GM04504 (cell line): ENCODE measurements around the gene GULP1.
"Not testable (repeated sequence)": the region's sequence is repeated elsewhere in the genome, so short reads cannot be mapped to it uniquely, and the experiment has no call there.

Experiments
- DNase-seq: peaks from one replicate; pipeline ENCODE4 v3.0.0-alpha.2; 2012; ENCODE audit warnings: low read depth

Gene GULP1

DNA sequence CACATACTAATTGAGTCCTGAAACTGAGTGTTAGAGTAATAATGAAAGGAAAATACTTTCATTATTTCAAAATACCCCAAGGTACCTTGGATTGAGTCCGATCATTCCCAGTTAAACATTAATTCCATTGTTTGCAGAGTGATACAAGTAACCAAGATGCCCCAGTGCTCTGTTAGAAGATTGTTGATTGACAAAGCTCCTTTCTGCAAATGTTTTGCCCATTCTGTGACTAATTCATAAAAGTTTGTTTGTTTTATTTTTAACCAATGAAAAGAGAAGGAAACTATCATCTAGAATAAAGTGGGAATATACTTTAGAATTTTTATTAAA, 124.0 kb downstream of the GULP1 start:
- DNase-seq, result no peak

DNA sequence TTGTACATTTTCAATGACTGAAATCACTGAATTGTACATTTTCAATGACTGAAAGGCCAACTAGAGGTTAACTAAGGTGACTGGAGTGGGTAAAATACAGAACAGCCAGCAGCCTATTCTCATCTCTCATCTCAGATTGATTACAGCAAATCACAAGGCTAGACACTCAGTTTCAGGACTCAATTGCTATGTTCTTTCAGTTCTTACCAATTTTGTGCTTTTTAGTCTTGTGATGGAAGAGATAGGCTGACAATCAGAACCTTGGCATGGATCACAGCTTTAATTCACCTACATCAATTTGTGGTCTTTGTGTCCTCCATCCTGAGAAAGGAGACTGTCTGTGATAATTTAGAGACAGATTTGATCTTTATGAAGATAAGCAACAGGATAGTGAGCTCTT, 124.7 kb downstream of the GULP1 start:
- no peak for DNase-seq

DNA sequence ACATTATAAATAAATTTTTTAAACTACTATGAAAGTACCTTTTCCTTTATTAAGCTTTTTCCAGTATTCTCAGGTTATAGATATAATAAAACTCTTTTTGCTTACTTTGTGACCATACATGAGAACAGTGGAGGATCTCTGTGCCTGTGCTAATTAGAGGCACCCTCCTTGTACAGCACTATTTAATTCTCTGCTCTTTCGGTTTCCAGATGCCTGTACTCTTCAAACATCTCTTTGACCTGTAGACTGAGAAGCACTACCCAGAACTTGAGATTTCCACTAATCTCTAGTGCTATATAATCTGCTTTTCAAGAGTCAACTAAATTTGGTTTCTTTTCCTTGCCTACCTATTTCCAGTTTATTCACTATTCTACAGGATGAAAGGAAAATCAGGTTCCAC, 131.1 kb downstream of the GULP1 start:
- DNase-seq, result no peak

DNA sequence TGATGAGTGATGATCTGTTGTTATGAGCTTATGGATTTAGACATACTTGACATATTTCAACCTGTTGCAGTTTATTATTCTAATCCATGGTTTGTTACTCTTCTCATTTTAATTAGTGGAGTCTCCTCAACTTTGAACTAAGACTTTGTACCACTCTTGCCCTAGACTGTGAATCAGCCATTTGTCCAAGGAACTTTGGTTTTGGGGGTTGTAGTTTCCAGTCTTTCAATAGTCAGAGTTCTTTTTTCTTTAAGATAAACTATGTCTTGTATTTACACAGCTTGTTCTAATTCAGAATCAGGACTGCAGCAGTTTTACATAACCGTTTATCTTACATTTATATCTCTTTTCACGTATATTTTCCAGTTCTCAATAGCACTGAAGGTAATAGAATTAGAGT, 133.6 kb downstream of the GULP1 start:
- DNase-seq, result no peak

DNA sequence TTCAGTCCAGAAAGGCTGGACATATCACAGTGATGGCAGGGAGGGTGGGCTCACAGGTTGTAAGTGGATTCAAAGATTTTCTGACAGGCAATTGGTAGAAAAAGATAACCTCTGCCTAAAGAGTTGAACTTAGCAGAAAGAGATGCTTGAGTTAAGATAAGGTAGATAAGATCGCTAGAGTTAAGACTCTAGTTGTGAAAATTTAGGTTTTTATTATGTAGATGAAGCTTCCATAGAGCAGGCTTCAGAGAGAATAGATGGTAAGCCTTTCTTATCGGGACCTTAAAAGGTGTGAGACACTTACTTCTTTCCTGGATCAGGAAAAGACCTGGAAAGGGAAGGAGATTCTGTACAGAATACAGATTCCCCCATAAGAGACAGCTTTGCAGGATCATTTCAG, 134.4 kb downstream of the GULP1 start:
- DNase-seq, result no peak

DNA sequence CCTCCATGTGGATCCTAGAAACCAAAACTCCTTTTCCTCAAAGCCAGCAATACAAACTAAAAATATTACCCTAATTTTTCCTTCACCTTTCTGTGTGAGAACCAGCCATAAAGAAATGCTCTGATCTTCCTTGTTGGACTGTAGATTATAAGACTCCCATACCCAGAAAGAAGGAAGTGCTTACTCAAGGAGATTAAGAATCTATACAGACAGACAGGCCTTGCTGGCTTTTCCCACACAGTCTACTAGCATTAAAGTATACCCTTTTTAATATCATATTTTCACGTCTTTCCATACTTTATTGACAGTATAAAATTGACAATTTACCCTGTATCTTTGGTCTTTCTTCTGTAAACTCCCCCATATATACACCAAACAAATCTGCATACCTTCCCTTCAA, 139.0 kb downstream of the GULP1 start:
- DNase-seq, result no peak

DNA sequence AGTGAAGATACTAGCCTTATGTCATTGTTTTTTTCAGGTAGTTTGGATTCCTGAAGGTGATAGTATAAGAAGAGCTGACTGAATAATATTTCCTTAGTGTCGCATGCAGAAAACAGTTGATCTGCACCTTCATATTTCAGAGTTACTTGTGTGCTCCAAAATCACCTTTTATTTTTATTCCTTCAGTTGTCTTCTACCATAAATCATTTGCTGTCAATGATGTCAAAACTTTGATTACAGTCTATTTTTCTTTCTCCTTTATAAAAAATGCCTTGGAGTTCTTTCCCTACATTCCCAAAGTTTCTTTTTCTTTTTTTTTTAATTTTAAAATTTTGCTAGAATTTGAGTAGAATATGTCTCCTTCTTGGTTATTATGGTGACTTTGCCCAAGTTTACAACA, 142.3 kb downstream of the GULP1 start:
- DNase-seq, result no peak

DNA sequence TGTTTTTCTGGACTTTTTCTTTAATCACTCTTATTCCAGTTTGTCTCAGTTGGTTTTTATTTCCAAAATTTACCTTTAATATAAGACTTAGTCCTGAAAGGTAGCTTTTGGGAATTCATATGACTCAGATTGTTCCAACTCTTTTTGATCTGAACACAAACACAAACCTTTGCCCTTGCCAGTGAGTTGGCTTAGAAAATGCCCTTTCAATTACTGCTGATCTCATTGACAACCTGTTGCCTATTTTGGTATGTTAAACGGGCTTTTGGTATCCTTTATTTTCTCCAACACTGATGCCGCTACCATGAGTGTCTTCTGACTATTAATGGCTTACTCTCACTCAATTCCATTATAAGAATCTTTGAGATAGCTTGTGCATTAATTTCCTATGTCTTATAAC, 143.4 kb downstream of the GULP1 start:
- no peak for DNase-seq

DNA sequence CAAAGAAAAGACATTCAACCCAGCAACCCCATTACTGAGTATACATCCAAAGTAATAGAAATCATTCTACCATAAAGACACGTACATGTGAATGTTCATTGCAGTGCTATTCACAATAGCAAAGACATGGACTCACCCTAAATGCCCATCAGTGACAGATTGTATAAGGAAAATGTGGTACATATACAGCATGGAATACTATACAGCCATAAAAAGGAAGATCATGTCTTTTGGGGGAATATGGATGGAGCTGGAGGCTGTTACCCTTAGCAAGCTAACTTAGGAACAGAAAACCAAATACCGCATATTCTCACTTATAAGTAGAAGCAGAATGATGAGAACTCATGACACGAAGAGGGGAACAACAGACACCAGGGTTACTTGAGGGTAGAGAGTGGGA, 145.9 kb downstream of the GULP1 start:
- DNase-seq, result no peak

DNA sequence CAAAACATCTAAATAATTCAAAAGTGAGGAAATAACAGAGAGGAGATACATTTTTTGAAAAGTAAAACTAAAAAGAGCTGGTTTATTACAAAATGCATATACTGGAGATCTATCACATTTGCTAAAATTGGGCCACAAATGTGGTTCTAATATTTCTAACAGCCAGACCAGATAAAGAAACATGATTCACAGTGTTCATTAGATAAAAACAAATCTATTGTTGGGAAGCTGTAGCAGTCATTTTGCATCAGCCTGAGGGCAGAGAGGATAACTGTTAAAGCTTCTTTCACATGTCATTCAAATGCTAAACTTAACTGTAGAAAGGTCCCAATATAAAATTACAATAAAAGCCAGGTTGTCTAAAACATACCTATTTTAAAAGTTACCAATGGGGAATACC, 148.3 kb downstream of the GULP1 start:
- DNase-seq, result no peak

DNA sequence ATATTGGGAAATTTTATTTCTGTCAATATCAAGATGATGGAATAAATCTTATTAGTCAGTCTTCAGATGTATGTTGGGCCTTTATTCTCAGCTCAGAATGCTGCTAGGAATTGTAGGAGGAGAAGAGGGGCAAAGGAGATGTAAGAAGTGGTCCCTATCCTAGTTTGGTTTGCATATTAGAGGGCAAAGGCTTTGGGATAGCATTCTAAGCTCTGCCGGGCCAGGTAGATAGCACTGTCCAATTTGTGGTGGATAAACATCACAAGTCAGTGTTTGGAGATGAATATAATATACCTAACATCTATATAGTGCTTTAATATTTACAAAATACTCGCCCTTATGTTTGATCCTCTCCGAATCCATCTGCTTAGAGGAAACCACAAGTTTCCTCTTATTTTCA, 149.2 kb downstream of the GULP1 start:
- DNase-seq, result no peak

DNA sequence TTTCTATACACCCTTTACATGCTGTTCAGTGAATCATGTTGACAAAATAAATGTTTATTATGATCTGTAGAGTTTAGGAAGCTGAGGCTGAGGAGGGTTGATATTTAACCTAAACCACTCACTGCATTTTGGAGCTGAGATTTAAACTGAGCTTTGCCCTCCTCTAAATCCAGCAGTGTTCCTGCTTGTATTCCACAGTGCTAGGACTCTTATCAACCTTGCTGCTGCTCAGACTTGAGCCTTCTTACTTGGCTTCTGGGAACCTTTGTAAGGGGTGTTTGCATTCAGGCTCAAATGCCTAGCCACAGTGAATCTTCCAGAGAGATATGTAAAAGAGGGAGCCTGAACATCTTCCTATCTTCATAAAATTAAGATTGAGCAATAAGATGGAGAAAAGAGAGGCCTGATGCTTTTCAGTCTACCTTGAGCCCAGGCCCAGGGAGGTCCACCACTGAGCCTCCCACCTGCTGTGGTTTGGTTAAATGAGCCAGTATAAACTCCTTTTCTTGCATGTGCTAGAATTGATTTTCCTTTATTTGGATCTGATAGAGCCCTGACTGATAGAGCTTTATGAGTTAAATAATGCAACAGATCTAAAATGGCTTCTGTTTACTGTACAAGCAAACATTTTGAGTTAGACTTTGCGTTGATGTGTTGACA, 149.7 kb downstream of the GULP1 start:
- DNase-seq, result no peak

DNA sequence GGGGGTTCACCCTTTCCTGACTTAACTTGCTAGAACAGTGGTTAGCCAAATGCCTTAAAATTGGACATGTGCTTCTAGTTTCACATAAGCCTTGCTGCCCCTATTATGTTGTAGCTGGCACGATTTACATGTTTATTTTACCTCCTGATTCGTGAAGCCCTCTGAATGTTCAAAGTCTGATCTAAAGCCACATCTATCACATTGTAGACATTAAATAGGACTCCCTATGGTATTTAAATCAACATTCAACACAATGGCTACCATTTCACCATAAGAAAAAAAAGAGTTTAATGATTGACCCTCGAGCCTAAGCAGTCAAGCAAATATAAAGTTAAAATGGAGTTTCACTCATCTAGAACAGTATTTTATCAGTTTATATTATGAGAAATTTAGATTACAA, 151.5 kb downstream of the GULP1 start:
- no peak for DNase-seq

DNA sequence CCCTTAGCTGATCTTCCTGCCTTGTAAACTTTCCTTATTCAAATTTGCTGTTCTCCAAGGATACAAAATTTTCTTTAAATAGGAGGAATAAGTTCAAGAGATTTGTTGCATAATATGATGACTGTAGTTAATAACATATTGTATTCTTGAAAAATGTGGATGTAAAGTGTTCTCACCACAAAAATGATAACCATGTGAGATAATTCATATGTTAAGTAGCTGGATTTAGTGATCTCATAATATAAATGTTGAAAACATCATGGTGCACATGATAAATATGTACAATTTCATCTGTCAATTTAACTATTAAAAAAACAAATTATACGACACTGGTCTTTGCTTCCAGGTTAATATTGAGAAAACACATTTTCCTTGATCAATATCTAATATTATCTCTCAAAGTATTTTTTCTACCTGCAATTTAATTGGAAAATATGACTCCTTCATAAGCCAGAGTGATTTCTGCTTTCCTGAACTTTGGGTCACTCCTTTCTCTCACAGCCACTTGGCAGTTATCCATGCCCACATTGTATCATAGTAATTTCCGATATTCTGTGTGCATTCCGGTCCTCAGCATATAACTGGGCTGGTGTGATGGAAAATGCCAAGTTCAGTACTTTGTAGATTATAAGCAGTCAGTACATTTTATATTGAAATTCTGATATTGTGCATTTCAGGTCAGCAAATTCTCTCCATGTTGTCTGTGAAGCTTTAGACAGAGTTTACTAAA, 152.6 kb downstream of the GULP1 start:
- no peak for DNase-seq

DNA sequence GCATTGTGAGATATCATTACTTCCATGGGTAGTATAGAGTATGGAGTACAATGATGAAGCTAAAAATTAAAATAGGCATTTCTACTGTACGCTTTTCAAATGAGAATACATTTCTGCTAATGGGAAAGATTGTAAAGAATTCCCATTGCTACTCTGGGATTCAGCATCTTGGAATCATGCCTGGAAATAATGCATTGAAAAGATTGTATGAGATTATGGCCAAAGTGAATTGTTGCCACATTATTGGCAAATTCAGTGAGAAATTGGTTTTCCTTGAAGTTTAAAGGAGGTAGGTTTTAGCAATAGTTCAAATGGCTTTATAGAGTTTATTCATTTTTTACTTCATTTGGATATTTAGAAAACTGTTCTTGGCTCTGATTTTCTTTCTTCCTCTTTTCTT, 157.9 kb downstream of the GULP1 start:
- no peak for DNase-seq

DNA sequence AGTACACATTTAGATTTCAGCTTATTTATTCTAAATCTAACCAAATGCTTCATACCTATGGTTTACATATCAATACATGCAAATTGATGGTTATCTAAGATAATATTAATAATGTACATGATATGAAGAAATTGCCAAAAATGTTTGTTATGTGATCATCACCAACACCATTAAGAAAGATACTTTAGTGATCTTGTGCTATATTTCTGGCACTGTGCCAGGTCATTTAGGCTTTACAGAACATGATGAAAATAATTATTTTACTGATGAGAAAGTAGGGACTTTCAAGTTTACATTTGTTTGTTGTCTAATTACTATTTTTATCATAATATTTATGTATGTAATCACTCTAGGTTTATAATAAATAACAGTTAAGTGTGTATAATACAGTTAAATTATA, 158.3 kb downstream of the GULP1 start:
- no peak for DNase-seq

DNA sequence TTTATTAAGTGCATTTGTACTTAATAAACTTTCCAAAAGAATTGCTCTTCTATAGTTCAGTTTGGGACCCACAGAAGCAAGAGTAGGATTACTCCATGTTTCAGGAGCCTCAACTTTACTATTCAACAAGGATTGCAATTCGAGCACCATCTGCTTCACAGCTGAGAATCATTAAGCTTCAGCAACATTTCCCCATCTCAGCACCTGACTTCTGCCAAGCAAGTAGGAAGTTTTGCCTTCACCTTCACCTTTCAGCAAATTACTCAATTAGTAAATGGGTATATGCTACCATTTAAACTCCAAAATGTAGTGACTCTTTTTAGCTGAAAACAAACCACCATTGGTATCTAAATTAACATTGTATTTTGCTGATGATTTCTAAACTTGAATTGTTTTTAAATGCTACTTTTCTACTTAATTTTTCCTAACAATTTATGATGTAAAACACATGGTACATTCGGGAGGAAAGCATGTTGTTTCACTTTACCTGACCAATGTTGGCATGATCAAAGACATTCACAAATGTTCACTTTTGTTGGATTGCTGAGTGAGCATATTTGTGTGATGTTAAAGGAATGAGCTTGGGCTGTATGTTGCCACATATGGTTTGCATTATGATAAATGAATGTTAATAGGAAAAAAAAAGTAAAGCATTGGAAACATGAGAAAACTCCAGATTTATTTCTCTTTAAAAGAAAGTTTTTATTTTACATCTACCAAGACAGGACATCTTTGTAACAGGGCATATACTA, 159.2 kb downstream of the GULP1 start:
- DNase-seq, result peak; percentile 22

DNA sequence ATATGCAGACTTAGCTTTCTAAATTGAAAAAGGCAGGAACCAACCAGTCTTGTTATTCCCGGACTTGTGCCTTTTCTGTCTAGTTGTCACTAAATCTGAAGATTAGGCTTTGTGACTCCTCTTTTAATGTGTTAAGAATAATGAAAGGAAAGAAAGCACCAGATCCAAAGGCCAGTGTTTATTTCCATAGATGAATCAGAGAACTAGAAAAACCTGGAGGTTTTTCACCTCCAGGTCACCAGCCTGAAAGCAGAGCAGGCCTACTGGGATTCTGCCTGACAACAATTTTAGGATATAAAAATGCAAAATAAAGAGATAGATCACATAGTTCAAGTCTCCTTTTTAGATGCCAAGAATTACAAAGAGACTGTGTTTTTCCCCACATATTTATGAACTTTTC, 160.4 kb downstream of the GULP1 start:
- no peak for DNase-seq

DNA sequence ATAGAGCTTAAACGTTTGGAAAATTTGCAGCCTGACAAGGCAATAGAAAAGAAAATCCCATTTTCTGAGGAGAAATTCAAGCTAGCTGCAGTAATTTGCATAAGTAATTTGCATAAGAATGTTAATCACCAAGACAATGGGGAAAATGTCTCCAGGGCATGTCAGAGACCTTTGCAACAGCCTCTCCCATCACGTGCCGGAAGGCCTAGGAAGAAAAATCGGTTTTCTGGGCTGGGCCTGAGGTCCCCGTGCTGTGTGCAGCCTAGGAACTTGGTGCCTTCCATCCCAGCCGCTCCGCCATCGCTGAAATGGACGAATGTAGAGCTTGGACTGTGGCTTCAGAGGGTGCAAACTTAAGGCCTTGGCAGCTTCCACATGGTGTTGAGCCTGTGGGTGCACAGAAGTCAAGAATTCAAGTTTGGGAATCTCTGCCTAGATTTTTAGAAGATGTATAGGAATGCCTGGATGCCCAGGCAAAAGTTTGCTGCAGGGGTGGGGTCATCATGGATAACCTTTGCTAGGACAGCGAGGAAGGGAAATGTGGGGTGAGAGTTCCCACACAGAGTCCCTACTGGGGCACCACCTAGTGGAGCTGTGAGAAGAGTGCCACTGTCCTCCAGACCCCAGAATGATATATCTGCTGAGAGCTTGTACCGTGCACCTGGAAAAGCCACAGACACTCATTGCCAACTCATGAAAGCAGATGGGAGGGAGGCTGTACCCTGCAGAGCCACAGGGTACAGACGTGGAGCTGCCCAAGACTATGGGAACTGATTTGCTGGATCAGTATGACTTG, 164.6 kb downstream of the GULP1 start:
- DNase-seq, result no peak

DNA sequence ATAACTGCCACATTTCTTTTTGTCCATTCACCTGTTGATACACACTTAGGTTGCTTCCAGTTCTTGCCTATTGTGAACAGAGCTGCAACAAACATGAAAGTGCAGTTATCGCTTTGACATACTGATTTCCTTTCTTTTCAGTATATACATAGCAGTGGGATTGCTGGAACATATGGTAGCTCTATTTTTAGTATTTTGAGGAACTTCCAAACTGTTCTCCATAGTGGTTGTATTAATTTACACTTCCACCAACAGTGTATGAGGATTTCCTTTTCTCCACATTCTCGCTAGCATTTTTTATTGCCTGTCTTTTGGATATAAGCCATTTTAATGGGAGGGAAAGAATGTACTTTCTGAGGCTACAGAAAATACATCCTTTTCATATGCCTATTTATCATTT, 167.4 kb downstream of the GULP1 start:
- no peak for DNase-seq

DNA sequence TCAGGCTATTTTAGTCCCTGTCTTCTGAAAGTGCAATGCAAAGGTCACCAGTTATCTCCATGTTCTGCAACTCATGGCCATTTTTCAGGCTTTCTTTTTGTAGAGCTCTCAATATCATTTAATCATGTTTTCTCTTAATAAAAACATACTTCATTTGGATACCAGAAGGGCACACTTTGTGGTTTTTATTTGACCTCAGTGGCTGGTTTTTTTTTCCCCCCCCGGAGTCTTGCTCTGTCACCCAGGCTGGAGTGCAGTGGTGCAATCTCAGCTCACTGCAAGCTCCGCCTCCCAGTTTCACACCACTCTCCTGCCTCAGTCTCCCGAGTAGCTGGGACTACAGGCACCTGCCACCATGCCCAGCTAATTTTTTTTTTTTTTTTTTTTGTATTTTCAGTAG, 174.4 kb downstream of the GULP1 start:
- not testable (repeated sequence) for DNase-seq

DNA sequence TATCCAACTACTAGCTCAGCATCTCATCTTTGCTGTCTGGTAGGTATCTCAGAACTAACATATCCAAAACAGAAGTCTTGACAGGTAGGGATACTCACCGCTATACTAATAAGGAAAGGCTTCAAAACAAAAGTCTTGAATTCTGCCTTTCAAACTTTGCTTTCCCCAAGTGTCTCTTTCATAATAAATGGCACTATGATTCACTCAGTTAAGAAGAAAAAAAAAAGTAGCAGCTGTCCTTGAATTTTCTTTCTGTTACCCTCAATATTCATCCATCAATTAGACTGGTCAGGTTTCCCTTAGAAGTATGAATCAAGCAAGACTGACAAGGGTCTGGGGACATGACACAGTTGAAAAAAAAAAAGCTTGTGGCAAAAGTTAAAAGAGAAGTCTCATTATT, 175.1 kb downstream of the GULP1 start:
- DNase-seq, result no peak

DNA sequence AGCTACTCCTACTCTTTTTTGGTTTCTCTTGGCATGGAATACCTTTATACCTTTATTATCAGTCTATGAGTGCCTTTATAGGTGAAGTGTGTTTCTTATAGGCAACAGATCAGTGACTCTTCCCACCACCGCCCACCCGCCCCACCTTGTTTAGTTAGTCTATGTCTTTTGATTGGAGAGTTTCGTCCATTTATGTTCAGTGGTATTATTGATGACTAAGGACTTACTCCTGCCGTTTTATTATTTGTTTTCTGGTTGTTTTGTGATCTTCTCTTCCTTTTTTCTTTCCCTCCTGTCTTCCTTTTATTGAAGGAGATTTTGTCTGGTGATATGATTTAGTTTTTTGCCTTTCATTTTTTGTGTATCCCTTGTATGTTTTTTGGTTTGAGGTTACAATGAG, 179.5 kb downstream of the GULP1 start:
- DNase-seq, result no peak
